ENCODE data around the gene KCNMA1.

DNA sequence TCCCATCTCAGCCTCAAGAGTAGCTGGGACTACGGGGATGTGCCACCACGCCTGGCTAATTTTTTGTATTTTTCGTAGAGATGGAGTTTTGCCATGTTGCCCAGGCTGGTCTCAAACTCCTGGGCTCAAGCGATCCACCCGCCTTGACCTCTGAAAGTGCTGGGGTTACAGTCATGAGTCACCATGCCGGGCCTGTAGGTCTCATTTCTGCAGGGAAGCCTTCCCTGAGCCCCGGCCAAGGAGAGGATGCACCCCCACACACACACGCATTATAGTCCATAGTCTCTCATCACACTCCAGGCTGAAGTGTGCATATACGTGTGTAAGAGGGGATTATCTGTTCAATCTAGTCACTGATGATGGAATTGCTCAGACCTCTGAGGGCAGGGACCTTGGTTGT is 29.3 kb downstream of the KCNMA1 start:
- TF ChIP-seq JUND (IDR thresholded peaks at IDR 0.05) (no peak), FOSL1 (IDR thresholded peaks at IDR 0.05; ENCODE audit: low read depth) (no peak), POLR2AphosphoS5 (IDR thresholded peaks at IDR 0.05; ENCODE audit: low read depth, low read length) (no peak), POLR2A (IDR thresholded peaks at IDR 0.05; ENCODE audit: borderline replicate concordance, extremely low read depth, insufficient read depth, insufficient read length) (no peak)
- TF ChIP-seq, protein P1, sequence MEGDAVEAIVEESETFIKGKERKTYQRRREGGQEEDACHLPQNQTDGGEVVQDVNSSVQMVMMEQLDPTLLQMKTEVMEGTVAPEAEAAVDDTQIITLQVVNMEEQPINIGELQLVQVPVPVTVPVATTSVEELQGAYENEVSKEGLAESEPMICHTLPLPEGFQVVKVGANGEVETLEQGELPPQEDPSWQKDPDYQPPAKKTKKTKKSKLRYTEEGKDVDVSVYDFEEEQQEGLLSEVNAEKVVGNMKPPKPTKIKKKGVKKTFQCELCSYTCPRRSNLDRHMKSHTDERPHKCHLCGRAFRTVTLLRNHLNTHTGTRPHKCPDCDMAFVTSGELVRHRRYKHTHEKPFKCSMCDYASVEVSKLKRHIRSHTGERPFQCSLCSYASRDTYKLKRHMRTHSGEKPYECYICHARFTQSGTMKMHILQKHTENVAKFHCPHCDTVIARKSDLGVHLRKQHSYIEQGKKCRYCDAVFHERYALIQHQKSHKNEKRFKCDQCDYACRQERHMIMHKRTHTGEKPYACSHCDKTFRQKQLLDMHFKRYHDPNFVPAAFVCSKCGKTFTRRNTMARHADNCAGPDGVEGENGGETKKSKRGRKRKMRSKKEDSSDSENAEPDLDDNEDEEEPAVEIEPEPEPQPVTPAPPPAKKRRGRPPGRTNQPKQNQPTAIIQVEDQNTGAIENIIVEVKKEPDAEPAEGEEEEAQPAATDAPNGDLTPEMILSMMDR (IDR thresholded peaks at IDR 0.05 in 2 of 3, conservative IDR thresholded peaks at IDR 0.05 in 1 of 3; ENCODE audit: borderline replicate concordance in 1 of 3, insufficient read depth in 1 of 3, low read depth in 2 of 3, low read length in 2 of 3) = no peak

All from HCT116 (cell line).